Natural killer cell (primary cell): ENCODE measurements around the gene TOR4A. TPM values are rescaled to one million over a fixed set of nuclear protein-coding genes. Genes with fewer than 3 reads are reported as not detected.
"Not testable (repeated sequence)": the region's sequence is repeated elsewhere in the genome, so short reads cannot be mapped to it uniquely, and the experiment has no call there.

Experiments used
- ATAC-seq, 3 donors: fragments of 150-1000 bp in 2 of 3; fragments of 200-7000 bp in 1 of 3; cut with Tn5 transposase; 1 replicate in 1 of 3; 2 replicates in 2 of 3; pipeline ENCODE4 v1.10.0; 2021; ENCODE audit warnings: mild to moderate bottlenecking in 2 of 3, moderate library complexity in 2 of 3
- DNase-seq, 2 donors: peaks; one replicate each; pipeline versions ENCODE4 v3.0.0 to v3.0.0-alpha.2; 2013 to 2021; ENCODE audit warnings: mixed read lengths in 1 of 2
- H3K27ac ChIP-seq: one replicate; pipeline ENCODE4 v1.5.1; 2013; ENCODE audit warnings: mild to moderate bottlenecking, low read length
- H3K27me3 ChIP-seq: one replicate; pipeline ENCODE4 v1.6.1; 2013; ENCODE audit warnings: low read length; ENCODE audit not compliant: control insufficient read depth, insufficient read depth
- H3K36me3 ChIP-seq: one replicate; pipeline ENCODE4 v1.6.1; 2013; ENCODE audit warnings: low read length; ENCODE audit not compliant: control insufficient read depth, insufficient read depth
- H3K4me1 ChIP-seq: one replicate; pipeline ENCODE4 v1.6.1; 2013; ENCODE audit warnings: low read length; ENCODE audit not compliant: control insufficient read depth, insufficient read depth
- H3K4me3 ChIP-seq: one replicate; pipeline ENCODE4 v1.5.1; 2013; ENCODE audit warnings: low read length
- H3K9me3 ChIP-seq: one replicate; pipeline ENCODE4 v1.6.1; 2013; ENCODE audit warnings: low read length; ENCODE audit not compliant: control insufficient read depth, insufficient read depth
- H3K27ac Mint-ChIP-seq, 2 donors: one replicate each; pipeline ENCODE4 v1.8.0; 2022; ENCODE audit warnings: mild to moderate bottlenecking in 2 of 2, mixed read lengths in 2 of 2, moderate library complexity in 1 of 2
- H3K27me3 Mint-ChIP-seq, 2 donors: one replicate each; pipeline ENCODE4 v1.8.0; 2022; ENCODE audit warnings: low read depth in 2 of 2, mixed read lengths in 2 of 2
- H3K36me3 Mint-ChIP-seq: one replicate; pipeline ENCODE4 v1.8.0; 2022; ENCODE audit warnings: mixed read lengths
- H3K4me1 Mint-ChIP-seq, 2 donors: one replicate each; pipeline ENCODE4 v1.8.0; 2022; ENCODE audit warnings: mixed read lengths in 2 of 2
- H3K4me3 Mint-ChIP-seq: one replicate; pipeline ENCODE4 v1.8.0; 2022; ENCODE audit warnings: mild to moderate bottlenecking, moderate library complexity, mixed read lengths
- H3K9me3 Mint-ChIP-seq, 2 donors: one replicate each; pipeline ENCODE4 v1.8.0; 2022; ENCODE audit warnings: mixed read lengths in 2 of 2
- CTCF ChIP-seq: fragments of 200-600 bp; IDR thresholded peaks from one replicate; pipeline ENCODE4 v1.8.0; 2022; ENCODE audit warnings: antibody characterized with exemption
- WGBS: methylation state at CpG from one replicate; pipeline ENCODE4 v1.1.7; 2013; ENCODE audit warnings: missing lambda C conversion rate; ENCODE audit not compliant: insufficient coverage; 5-methylcytosine and 5-hydroxymethylcytosine counted together
- intact Hi-C: fragments of 100-400 bp; cut with micrococcal nuclease; formaldehyde crosslinking; loops from one replicate; pipeline ENCODE4 v1.14.2; 2022
- total RNA-seq, 4 donors: library from RNA; stranded (reverse); fragments of 120-200 nt in 1 of 4; gene quantifications; one replicate each; pipeline versions ENCODE4 v1.2.3 to v1.2.4, GENCODE V29; 2013 to 2022

TOR4A gene
- total RNA-seq, 3 donors from 2014 or later (not counting 1 experiment from before 2014, with no cell fraction given), result 16.3 to 24.6 (median 19.2) TPM

DNA sequence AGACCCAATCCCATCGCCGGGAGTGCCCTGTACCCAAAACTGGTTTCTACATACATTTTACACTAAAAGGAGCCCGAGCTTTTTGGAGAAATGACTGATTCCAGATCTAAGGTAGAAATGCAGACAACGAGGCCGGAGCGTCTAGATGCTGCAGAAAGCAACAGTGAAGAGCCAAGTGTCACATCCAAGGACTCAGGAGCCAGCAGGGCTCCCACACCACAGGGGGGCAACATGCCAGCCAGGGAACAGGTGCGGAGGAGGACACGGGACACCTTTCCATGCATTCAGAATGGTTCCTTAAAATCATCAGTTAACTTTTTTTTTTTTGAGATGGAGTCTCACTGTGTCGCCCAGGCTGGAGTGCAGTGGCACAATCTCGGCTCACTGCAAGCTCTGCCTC is 47.6 kb downstream of the TOR4A start:
- TF ChIP-seq CTCF, result no peak
- ATAC-seq, result no peak
- no peak overlapping the region for H3K4me3 ChIP-seq

DNA sequence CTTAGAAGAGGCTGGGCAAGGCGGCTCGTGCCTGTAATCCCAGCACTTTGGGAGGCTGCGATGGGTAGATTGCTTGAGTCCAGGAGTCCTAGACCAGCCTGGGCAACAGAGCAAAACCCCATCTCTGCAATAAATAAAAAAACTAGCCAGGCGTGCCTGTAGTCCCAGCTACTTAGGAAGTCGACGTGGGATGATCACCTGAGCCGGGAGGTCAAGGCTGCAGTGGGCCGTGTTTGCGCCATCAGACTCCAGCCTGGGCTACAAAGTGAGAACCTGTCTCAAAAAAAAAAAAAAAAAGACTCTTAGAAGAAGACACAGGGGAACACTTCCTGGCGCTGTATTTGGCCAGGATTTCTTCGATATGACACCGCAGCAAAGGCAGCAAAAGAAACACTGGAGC is 48.3 kb downstream of the TOR4A start:
- ATAC-seq (no peak), DNase-seq (no peak)
- Histone ChIP-seq H3K36me3 (no peaks in the 10 kb centered on the region), H3K4me3 (no peak overlapping the region), H3K9me3 (no peaks in the 10 kb centered on the region), H3K27ac (peak overlapping the region; percentile 30), H3K27me3 (peaks cover 4% of the 10 kb centered on the region), H3K4me1 (peaks cover 17% of the 10 kb centered on the region)
- Mint-ChIP-seq H3K27ac (peak overlapping the region in 1 of 2 donors; percentile 87), H3K36me3 (no peaks in the 10 kb centered on the region), H3K4me3 (no peak overlapping the region), H3K4me1 (peaks cover 5 to 25% of the 10 kb centered on the region in 2 donors), H3K9me3 (peaks cover 4 to 7% of the 10 kb centered on the region in 2 donors), H3K27me3 (peaks cover 3 to 14% of the 10 kb centered on the region in 2 donors)
- 96% methylated on average over 12 of the region's 12 CpGs for WGBS
- TF ChIP-seq CTCF, result no peak
- intact Hi-C loops, result no loop called here

More for the DNA sequence above, 47.6 kb downstream of the TOR4A start:
- Mint-ChIP-seq H3K27ac (no peak overlapping the region), H3K4me1 (peaks cover 10 to 25% of the 10 kb centered on the region in 2 donors), H3K27me3 (peaks cover 3 to 14% of the 10 kb centered on the region in 2 donors), H3K36me3 (no peaks in the 10 kb centered on the region), H3K4me3 (no peak overlapping the region), H3K9me3 (peaks cover 3 to 7% of the 10 kb centered on the region in 2 donors)
- no peaks in the 10 kb centered on the region for H3K36me3 ChIP-seq
- H3K4me1 ChIP-seq, result peaks cover 24% of the 10 kb centered on the region
- no peak for DNase-seq
- WGBS, result 95% methylated on average over 10 of the region's 10 CpGs
- peaks cover 4% of the 10 kb centered on the region for H3K27me3 ChIP-seq
- H3K27ac ChIP-seq, result no peak overlapping the region
- H3K9me3 ChIP-seq, result no peaks in the 10 kb centered on the region
- intact Hi-C loops, result no loop called here

DNA sequence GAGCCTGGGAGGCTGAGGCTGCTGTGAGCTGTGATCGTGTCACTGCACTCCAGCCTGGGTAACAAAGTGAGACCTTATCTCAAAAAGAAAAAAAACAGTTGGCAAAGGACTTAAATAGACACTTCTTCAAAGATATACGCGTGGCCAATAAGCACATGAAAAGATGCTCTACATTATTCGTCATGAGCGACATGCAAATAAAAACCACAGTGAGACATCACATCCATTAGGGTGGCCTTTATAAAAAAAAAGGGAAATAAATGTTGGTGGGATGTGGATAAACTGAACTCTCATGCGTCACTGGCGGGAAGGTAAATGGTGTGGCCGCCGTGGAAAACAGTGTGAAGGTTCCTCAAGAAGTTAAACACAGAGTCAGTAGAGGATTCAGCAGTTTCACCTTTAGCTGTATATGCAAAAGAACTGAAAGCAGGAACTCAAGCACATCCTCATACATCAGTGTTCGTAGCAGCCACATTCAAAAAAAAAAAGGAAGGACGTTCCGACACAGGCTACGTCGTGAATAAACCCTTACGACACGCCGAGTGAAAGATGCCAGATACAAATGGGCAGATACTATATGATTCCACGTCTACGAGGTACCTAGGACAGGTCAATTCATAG is 49.0 kb downstream of the TOR4A start:
- H3K4me3 ChIP-seq, result no peak overlapping the region
- H3K27me3 ChIP-seq, result peaks cover 4% of the 10 kb centered on the region
- DNase-seq (peak in 1 of 2 donors; percentile 42), ATAC-seq (peak; percentile 75 to 91 (median 81))
- no peaks in the 10 kb centered on the region for H3K36me3 ChIP-seq
- peaks cover 4 to 7% of the 10 kb centered on the region in 2 donors for H3K9me3 Mint-ChIP-seq
- H3K4me1 Mint-ChIP-seq, result peaks cover 5 to 23% of the 10 kb centered on the region in 2 donors
- peak overlapping the region; percentile 47 for H3K27ac ChIP-seq
- H3K36me3 Mint-ChIP-seq, result no peaks in the 10 kb centered on the region
- peak overlapping the region in 1 of 2 donors; percentile 87 for H3K27ac Mint-ChIP-seq
- intact Hi-C loops, result no loop called here
- no peak for TF ChIP-seq CTCF
- H3K4me1 ChIP-seq, result peaks cover 9% of the 10 kb centered on the region
- WGBS, result 28% methylated on average over 19 of the region's 19 CpGs
- peaks cover 3 to 14% of the 10 kb centered on the region in 2 donors for H3K27me3 Mint-ChIP-seq
- peak overlapping the region; percentile 45 for H3K4me3 Mint-ChIP-seq
- no peaks in the 10 kb centered on the region for H3K9me3 ChIP-seq

GRCh38 chr9:137327641-137328550 is 50.4 kb downstream of the TOR4A start:
- H3K27ac ChIP-seq, H3K27me3 ChIP-seq, H3K9me3 Mint-ChIP-seq, intact Hi-C loops, H3K4me3 ChIP-seq, H3K36me3 ChIP-seq, H3K36me3 Mint-ChIP-seq, H3K4me1 ChIP-seq, H3K9me3 ChIP-seq, ATAC-seq: not testable (repeated sequence)
- Mint-ChIP-seq H3K4me1 (peaks cover 5 to 23% of the 10 kb centered on the region in 2 donors), H3K27ac (peak overlapping the region; percentile 78 to 87), H3K27me3 (peaks cover 3 to 14% of the 10 kb centered on the region in 2 donors), H3K4me3 (peak overlapping the region; percentile 78)
- 78% methylated on average over 6 of the region's 8 CpGs for WGBS
- peak in 1 of 2 donors; percentile 42 for DNase-seq

DNA sequence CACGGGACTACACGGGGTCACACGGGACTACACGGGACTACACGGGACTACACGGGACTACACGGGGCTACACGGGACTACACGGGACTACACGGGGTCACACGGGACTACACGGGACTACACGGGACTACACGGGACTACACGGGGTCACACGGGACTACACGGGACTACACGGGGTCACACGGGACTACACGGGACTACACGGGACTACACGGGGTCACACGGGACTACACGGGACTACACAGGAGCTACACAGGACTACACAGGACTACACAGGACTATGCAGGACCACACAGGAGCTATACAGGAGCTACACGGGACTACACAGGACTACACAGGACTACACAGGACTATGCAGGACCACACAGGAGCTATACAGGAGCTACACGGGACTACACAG is 52.1 kb downstream of the TOR4A start:
- H3K36me3 ChIP-seq, H3K9me3 Mint-ChIP-seq, H3K4me3 ChIP-seq, H3K4me3 Mint-ChIP-seq, H3K4me1 ChIP-seq, H3K9me3 ChIP-seq, H3K36me3 Mint-ChIP-seq, intact Hi-C loops, H3K27ac ChIP-seq, DNase-seq, ATAC-seq, H3K27me3 ChIP-seq: not testable (repeated sequence)
- Mint-ChIP-seq H3K27ac (peak overlapping the region; percentile 76 to 79), H3K4me1 (peaks cover 5 to 23% of the 10 kb centered on the region in 2 donors), H3K27me3 (peaks cover 3 to 14% of the 10 kb centered on the region in 2 donors)
- WGBS, result 63% methylated on average over 19 of the region's 26 CpGs
